OCI-LY7 (cell line): Measurements from ENCODE around the gene HAND2.

Experiments used
- EZH2phosphoT487 ChIP-seq: fragments of 200-600 bp; sonication (generic); IDR thresholded peaks from 2 replicates; pipeline ENCODE4 v1.6.1; 2018; ENCODE audit warnings: low read depth, borderline replicate concordance, mild to moderate bottlenecking, mixed run types, antibody characterized with exemption, low read length, moderate library complexity, mixed read lengths
- TF ChIP-seq, protein P1 (sequence below): fragments of 200-600 bp; sonication (generic); conservative IDR thresholded peaks from 2 replicates; pipeline ENCODE4 v1.5.1; 2014; ENCODE audit warnings: mild to moderate bottlenecking, antibody characterized with exemption, low read length, moderate library complexity, mixed read lengths

DNA sequence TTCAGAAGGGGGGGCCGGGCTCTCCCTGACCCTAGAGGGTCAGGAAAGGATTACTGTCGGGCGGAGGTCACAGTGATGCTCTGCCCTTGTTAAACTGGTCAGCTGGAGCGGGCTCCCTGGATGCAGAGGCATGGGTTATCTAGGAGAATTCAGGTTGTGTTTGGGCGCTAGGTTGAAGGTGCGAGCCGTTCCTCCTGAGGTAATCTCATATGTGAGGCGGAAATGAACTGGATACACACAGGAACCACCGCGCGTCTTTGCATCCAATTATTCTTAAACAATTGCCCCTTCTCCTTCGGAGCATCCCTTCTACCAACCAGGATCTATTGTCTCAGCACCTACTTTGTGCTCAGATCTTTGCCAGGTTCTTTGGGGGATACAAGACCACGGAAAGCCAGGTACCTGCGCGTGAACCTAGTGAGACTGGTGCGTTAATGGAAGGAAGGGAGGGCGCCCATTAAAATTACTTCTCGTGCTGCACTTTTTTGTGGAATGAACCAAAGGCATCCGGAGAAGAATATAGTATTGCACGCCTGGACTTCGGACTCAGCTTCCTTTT, 28.4 kb downstream of the HAND2 start:
- TF ChIP-seq, protein P1, sequence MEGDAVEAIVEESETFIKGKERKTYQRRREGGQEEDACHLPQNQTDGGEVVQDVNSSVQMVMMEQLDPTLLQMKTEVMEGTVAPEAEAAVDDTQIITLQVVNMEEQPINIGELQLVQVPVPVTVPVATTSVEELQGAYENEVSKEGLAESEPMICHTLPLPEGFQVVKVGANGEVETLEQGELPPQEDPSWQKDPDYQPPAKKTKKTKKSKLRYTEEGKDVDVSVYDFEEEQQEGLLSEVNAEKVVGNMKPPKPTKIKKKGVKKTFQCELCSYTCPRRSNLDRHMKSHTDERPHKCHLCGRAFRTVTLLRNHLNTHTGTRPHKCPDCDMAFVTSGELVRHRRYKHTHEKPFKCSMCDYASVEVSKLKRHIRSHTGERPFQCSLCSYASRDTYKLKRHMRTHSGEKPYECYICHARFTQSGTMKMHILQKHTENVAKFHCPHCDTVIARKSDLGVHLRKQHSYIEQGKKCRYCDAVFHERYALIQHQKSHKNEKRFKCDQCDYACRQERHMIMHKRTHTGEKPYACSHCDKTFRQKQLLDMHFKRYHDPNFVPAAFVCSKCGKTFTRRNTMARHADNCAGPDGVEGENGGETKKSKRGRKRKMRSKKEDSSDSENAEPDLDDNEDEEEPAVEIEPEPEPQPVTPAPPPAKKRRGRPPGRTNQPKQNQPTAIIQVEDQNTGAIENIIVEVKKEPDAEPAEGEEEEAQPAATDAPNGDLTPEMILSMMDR = no peak
- TF ChIP-seq EZH2phosphoT487 = no peak
